B cell (primary cell): ENCODE data around the gene RGS3. TPM values are rescaled to one million over a fixed set of nuclear protein-coding genes. Genes with fewer than 3 reads are reported as not detected.

ENCODE experiments used
- ATAC-seq: fragments of 200-7000 bp; cut with Tn5 transposase; one replicate; pipeline ENCODE4 v1.10.0; 2021; ENCODE audit warnings: low read depth, mild to moderate bottlenecking, moderate number of reproducible peaks, moderate library complexity
- CTCF ChIA-PET: fragments of 350-600 bp; sonication (Branson Sonifier 250); formaldehyde crosslinking; loops from one replicate; lab custom pipeline; 2021; ENCODE audit warnings: antibody characterized with exemption, inconsistent platforms; lab: Charles Lee
- POLR2A ChIA-PET: fragments of 350-600 bp; sonication (Branson Sonifier 250); formaldehyde crosslinking; loops from one replicate; lab custom pipeline; 2021; ENCODE audit warnings: antibody characterized with exemption; lab: Charles Lee
- DNase-seq: peaks from one replicate; pipeline ENCODE4 v3.0.0; 2013
- H2AFZ ChIP-seq: 2 replicates; pipeline ENCODE4 v1.6.1; 2012; ENCODE audit warnings: mild to moderate bottlenecking, low read depth, low read length; ENCODE audit not compliant: insufficient read depth, poor library complexity, severe bottlenecking
- H3K27ac ChIP-seq, 2 donors: 1 replicate in 1 of 2; 2 replicates in 1 of 2; pipeline ENCODE4 v1.5.1; 2012 to 2013; ENCODE audit warnings: low read length in 2 of 2, mild to moderate bottlenecking in 2 of 2, moderate library complexity in 1 of 2
- H3K27me3 ChIP-seq, 4 experiments: fragments of 200-600 bp in 1 of 4; sonication (generic) in 1 of 4; replicated peaks in 1 of 4; 1 replicate in 2 of 4; 2 replicates in 2 of 4; pipeline versions ENCODE4 v1.6.1 to v1.7.0; 2013 to 2016; ENCODE audit warnings: low read length in 3 of 4, mild to moderate bottlenecking in 2 of 4, mixed read lengths in 1 of 4, moderate library complexity in 1 of 4; ENCODE audit not compliant: insufficient read depth in 4 of 4, control insufficient read depth in 3 of 4; ENCODE audit errors: control extremely low read depth in 1 of 4
- H3K36me3 ChIP-seq, 2 experiments: replicated peaks in 1 of 2; 1 replicate in 1 of 2; 2 replicates in 1 of 2; pipeline versions ENCODE4 v1.6.1 to v1.7.1; 2013; ENCODE audit warnings: low read length in 1 of 2; ENCODE audit not compliant: insufficient read depth in 2 of 2, control insufficient read depth in 1 of 2; ENCODE audit errors: control extremely low read depth in 1 of 2, extremely low read depth in 1 of 2
- H3K4me1 ChIP-seq, 2 donors: fragments of 200-600 bp in 1 of 2; sonication (generic) in 1 of 2; 1 replicate in 1 of 2; 2 replicates in 1 of 2; pipeline versions ENCODE4 v1.5.1 to v1.6.1; 2013 to 2017; ENCODE audit warnings: low read length in 2 of 2; ENCODE audit not compliant: control insufficient read depth in 2 of 2, insufficient read depth in 2 of 2
- H3K4me2 ChIP-seq: replicated peaks from 2 replicates; pipeline ENCODE3; 2012; ENCODE audit warnings: mild to moderate bottlenecking, low read depth, low read length; ENCODE audit not compliant: poor library complexity, severe bottlenecking
- H3K4me3 ChIP-seq, 5 experiments: fragments of 200-600 bp in 1 of 5; sonication (generic) in 1 of 5; 1 replicate in 3 of 5; 2 replicates in 2 of 5; pipeline versions ENCODE4 v1.5.1 to v1.7.0; 2011 to 2016; ENCODE audit warnings: low read length in 4 of 5, mild to moderate bottlenecking in 4 of 5, low read depth in 2 of 5, control low read depth in 1 of 5, moderate library complexity in 1 of 5; ENCODE audit not compliant: insufficient read depth in 1 of 5; ENCODE audit errors: control extremely low read depth in 1 of 5, extremely low read depth in 1 of 5
- H3K79me2 ChIP-seq: fragments of 200-600 bp; sonication (generic); one replicate; pipeline ENCODE4 v1.6.0; 2016; ENCODE audit warnings: low read length; ENCODE audit not compliant: control insufficient read depth, insufficient read depth
- H3K9ac ChIP-seq: fragments of 200-600 bp; sonication (generic); 2 replicates; pipeline ENCODE4 v1.6.1; 2017; ENCODE audit warnings: mild to moderate bottlenecking, low read length, moderate library complexity
- H3K9me3 ChIP-seq, 3 donors: one replicate each; pipeline versions ENCODE4 v1.6.1 to v1.7.1; 2013; ENCODE audit warnings: low read length in 2 of 3; ENCODE audit not compliant: control insufficient read depth in 2 of 3, insufficient read depth in 1 of 3; ENCODE audit errors: control extremely low read depth in 1 of 3
- H4K20me1 ChIP-seq: 2 replicates; pipeline ENCODE4 v1.6.0; 2012; ENCODE audit warnings: mild to moderate bottlenecking, low read length; ENCODE audit not compliant: insufficient read depth, control insufficient read depth, poor library complexity, severe bottlenecking
- H3K27ac Mint-ChIP-seq: one replicate; pipeline ENCODE4 v1.8.0; 2021; ENCODE audit warnings: mixed read lengths
- H3K27me3 Mint-ChIP-seq: one replicate; pipeline ENCODE4 v1.8.0; 2021; ENCODE audit warnings: mixed read lengths
- H3K4me1 Mint-ChIP-seq: one replicate; pipeline ENCODE4 v1.8.0; 2021; ENCODE audit warnings: mixed read lengths
- H3K4me3 Mint-ChIP-seq: one replicate; pipeline ENCODE4 v1.8.0; 2021; ENCODE audit warnings: mixed read lengths
- H3K9me3 Mint-ChIP-seq: one replicate; pipeline ENCODE4 v1.8.0; 2022; ENCODE audit warnings: mixed read lengths; ENCODE audit not compliant: insufficient read depth
- CTCF ChIP-seq: fragments of 200-600 bp; IDR thresholded peaks from one replicate; pipeline ENCODE4 v1.8.0; 2022; ENCODE audit warnings: antibody characterized with exemption, mild to moderate bottlenecking
- EZH2 ChIP-seq: IDR thresholded peaks from 2 replicates; pipeline ENCODE4 v1.6.1; 2012; ENCODE audit warnings: borderline replicate concordance, low read depth, mild to moderate bottlenecking, moderate library complexity, low read length; ENCODE audit not compliant: insufficient read depth, poor library complexity, severe bottlenecking
- WGBS: methylation state at CpG from one replicate; pipeline ENCODE4 v1.1.5; 2013; ENCODE audit warnings: missing lambda C conversion rate; ENCODE audit not compliant: insufficient coverage; 5-methylcytosine and 5-hydroxymethylcytosine counted together
- intact Hi-C: fragments of 100-400 bp; cut with micrococcal nuclease; formaldehyde crosslinking; loops from one replicate; pipeline ENCODE4 v1.10.0; 2022
- polyA plus RNA-seq: library from polyadenylated mRNA; depleted of rRNA; stranded (reverse); fragments of >200 nt; gene quantifications from 2 replicates; pipeline ENCODE4 v1.2.3, GENCODE V29; 2012
- total RNA-seq, 2 donors: library from RNA; stranded (reverse); fragments of 120-200 nt in 1 of 2; gene quantifications; 1 replicate in 1 of 2; 2 replicates in 1 of 2; pipeline versions ENCODE4 v1.2.3 to v1.2.4, GENCODE V29; 2013 to 2022

RGS3 gene
- total and polyA plus RNA-seq, 2 donors (not counting 1 experiment from before 2014, with no cell fraction given), result 12.0 to 15.6 TPM

GRCh38 chr9:113502427-113503034 is 39.0 kb downstream of the RGS3 start:
- H3K4me3 Mint-ChIP-seq, result no peak overlapping the region
- intact Hi-C loops, result no loop called here
- H3K79me2 ChIP-seq, result no peaks in the 10 kb centered on the region
- no peaks in the 10 kb centered on the region for H3K9me3 Mint-ChIP-seq
- H3K4me1 ChIP-seq, result peaks cover 0 to 5% of the 10 kb centered on the region in 2 donors
- H3K27me3 ChIP-seq, result no peaks in the 10 kb centered on the region
- WGBS, result 96% methylated on average over 3 of the region's 4 CpGs
- POLR2A ChIA-PET, result no interaction called here
- H2AFZ ChIP-seq, result no peak overlapping the region
- no peaks in the 10 kb centered on the region for H3K27me3 Mint-ChIP-seq
- H3K9me3 ChIP-seq, result no peaks in the 10 kb centered on the region
- H3K4me1 Mint-ChIP-seq, result peaks cover 7% of the 10 kb centered on the region
- TF ChIP-seq CTCF (no peak), EZH2 (no peak)
- H3K9ac ChIP-seq, result no peak overlapping the region
- no peak for DNase-seq
- H3K27ac Mint-ChIP-seq, result no peak overlapping the region
- no peak overlapping the region for H3K4me2 ChIP-seq
- no peaks in the 10 kb centered on the region for H4K20me1 ChIP-seq
- CTCF ChIA-PET, result interaction anchor here (2.7 kb wide), 1 partner anchor 80 kb away, joined by 8 read pairs; no protein-coding TSS in a partner anchor
- H3K27ac ChIP-seq, result no peak overlapping the region
- no peak for ATAC-seq
- no peak overlapping the region for H3K4me3 ChIP-seq
- H3K36me3 ChIP-seq, result no peaks in the 10 kb centered on the region

- no peaks in the 10 kb centered on the region for H3K9me3 Mint-ChIP-seq
- H3K4me1 Mint-ChIP-seq, result peaks cover 7% of the 10 kb centered on the region
- WGBS, result 89% methylated on average over 6 of the region's 8 CpGs
- H3K4me3 Mint-ChIP-seq, result no peak overlapping the region
- Histone ChIP-seq H3K4me3 (no peak overlapping the region), H3K9me3 (no peaks in the 10 kb centered on the region), H3K36me3 (no peaks in the 10 kb centered on the region), H3K27ac (no peak overlapping the region), H3K27me3 (no peaks in the 10 kb centered on the region), H2AFZ (no peak overlapping the region), H3K79me2 (no peaks in the 10 kb centered on the region), H4K20me1 (no peaks in the 10 kb centered on the region), H3K4me1 (peaks cover 0 to 5% of the 10 kb centered on the region in 2 donors), H3K9ac (no peak overlapping the region), H3K4me2 (no peak overlapping the region)
- ChIA-PET CTCF (interaction anchor here (2.7 kb wide), 1 partner anchor 79 kb away, joined by 8 read pairs; no protein-coding TSS in a partner anchor), POLR2A (no interaction called here)
- H3K27ac Mint-ChIP-seq, result no peak overlapping the region
- no peak for DNase-seq
- TF ChIP-seq EZH2, result no peak
- TF ChIP-seq CTCF, result no peak
- intact Hi-C loops, result no loop called here
- H3K27me3 Mint-ChIP-seq, result no peaks in the 10 kb centered on the region
- no peak for ATAC-seq
These were observed 39.6 kb downstream of the RGS3 start for GRCh38 chr9:113503131-113503541.
